HepG2 (cell line): ENCODE measurements around the gene SYT8. TPM values are rescaled to one million over a fixed set of nuclear protein-coding genes. Genes with fewer than 3 reads are reported as not detected.

ENCODE experiments used
- CENPT ChIP-seq: sonication (generic); formaldehyde crosslinking; IDR thresholded peaks from 2 replicates; pipeline ENCODE4 v1.8.0; 2022; ENCODE audit warnings: low read depth, mild to moderate bottlenecking, moderate library complexity, missing genetic modification reagents
- ELF1 ChIP-seq: sonication (generic); formaldehyde crosslinking; IDR thresholded peaks from 2 replicates; pipeline ENCODE4 v1.4.0; 2020; ENCODE audit warnings: missing genetic modification reagents
- ETS1 ChIP-seq: sonication (generic); formaldehyde crosslinking; IDR thresholded peaks from 2 replicates; pipeline ENCODE4 v1.4.0; 2020; ENCODE audit warnings: missing genetic modification reagents
- NONO ChIP-seq, 2 experiments: fragments of 450-650 bp in 1 of 2; sonication (generic) in 1 of 2; formaldehyde crosslinking in 1 of 2; IDR thresholded peaks in 1 of 2; conservative IDR thresholded peaks in 1 of 2; 2 replicates each; pipeline versions ENCODE4 v1.6.1 to v1.8.0; 2017 to 2022; ENCODE audit warnings: mild to moderate bottlenecking in 1 of 2, missing genetic modification reagents in 1 of 2, moderate library complexity in 1 of 2
- NR2F6 ChIP-seq, 2 experiments: IDR thresholded peaks; 2 replicates each; pipeline ENCODE4 v1.6.1; 2016; ENCODE audit warnings: antibody characterized with exemption in 1 of 2, mild to moderate bottlenecking in 1 of 2
- SIX1 ChIP-seq: sonication (generic); formaldehyde crosslinking; IDR thresholded peaks from 2 replicates; pipeline ENCODE4 v1.4.0; 2020; ENCODE audit warnings: missing genetic modification reagents, borderline replicate concordance
- SNAPC2 ChIP-seq: sonication (generic); formaldehyde crosslinking; IDR thresholded peaks from 2 replicates; pipeline ENCODE4 v1.8.1; 2022; ENCODE audit warnings: mild to moderate bottlenecking, missing genetic modification reagents
- SNRNP70 ChIP-seq: fragments of 200-400 bp; formaldehyde crosslinking; IDR thresholded peaks from 2 replicates; pipeline ENCODE4 v1.6.1; 2017; ENCODE audit warnings: mild to moderate bottlenecking, low read depth, low read length, moderate library complexity
- ZBTB3 ChIP-seq: sonication (generic); formaldehyde crosslinking; IDR thresholded peaks from 2 replicates; pipeline ENCODE4 v1.4.0; 2020; ENCODE audit warnings: low read depth, mild to moderate bottlenecking, moderate library complexity, missing genetic modification reagents, borderline replicate concordance
- ZFYVE20 ChIP-seq: sonication (generic); formaldehyde crosslinking; IDR thresholded peaks from 2 replicates; pipeline ENCODE4 v1.8.0; 2023; ENCODE audit warnings: low read depth, mild to moderate bottlenecking, moderate library complexity, missing genetic modification reagents, borderline replicate concordance
- ZNF143 ChIP-seq: sonication (generic); formaldehyde crosslinking; IDR thresholded peaks from 2 replicates; pipeline ENCODE4 v1.4.0; 2020; ENCODE audit warnings: missing genetic modification reagents
- ZNF205 ChIP-seq: IDR thresholded peaks from 2 replicates; pipeline ENCODE4 v1.6.1; 2018; ENCODE audit warnings: missing biosample characterization, missing genetic modification reagents
- ZNF430 ChIP-seq: sonication (generic); formaldehyde crosslinking; IDR thresholded peaks from 2 replicates; pipeline ENCODE4 v1.9.0; 2021; ENCODE audit warnings: mild to moderate bottlenecking, missing genetic modification reagents
- ZNF550 ChIP-seq: sonication (generic); formaldehyde crosslinking; IDR thresholded peaks from 2 replicates; pipeline ENCODE4 v1.4.0; 2020; ENCODE audit warnings: mild to moderate bottlenecking, missing genetic modification reagents, borderline replicate concordance
- ZNF704 ChIP-seq: sonication (generic); formaldehyde crosslinking; IDR thresholded peaks from 2 replicates; pipeline ENCODE4 v1.8.1; 2023; ENCODE audit warnings: mild to moderate bottlenecking, inconsistent platforms, moderate library complexity, missing genetic modification reagents, borderline replicate concordance
- polyA plus RNA-seq, 8 experiments: library from polyadenylated mRNA; depleted of rRNA in 3 of 8; stranded (reverse) in 7 of 8; unstranded in 1 of 8; fragments of >200 nt; fragmentation: Illumina TruSeq in 4 of 8; extraction: Trizol in 4 of 8; gene quantifications; 2 replicates each; pipeline versions ENCODE4 v1.2.1 to v1.2.3, GENCODE V29; 2011 to 2016; ENCODE audit warnings: low read depth in 4 of 8, missing spikeins in 1 of 8, mixed read lengths in 1 of 8; ENCODE audit not compliant: insufficient read depth in 1 of 8
- total RNA-seq, 5 experiments: library from RNA; depleted of rRNA; stranded (reverse); fragments of >200 nt; fragmentation: Illumina TruSeq; extraction: Trizol; gene quantifications; 2 replicates each; pipeline ENCODE4 v1.2.3, GENCODE V29; 2016; ENCODE audit warnings: low read depth in 1 of 5
- TF ChIP-seq, protein P1 (sequence below): sonication (generic); formaldehyde crosslinking; IDR thresholded peaks from 2 replicates; pipeline ENCODE4 v1.4.0; 2020; ENCODE audit warnings: missing genetic modification reagents
- TF ChIP-seq, protein P2 (sequence below): sonication (generic); formaldehyde crosslinking; IDR thresholded peaks from 2 replicates; pipeline ENCODE4 v1.5.1; 2020; ENCODE audit warnings: mild to moderate bottlenecking, missing genetic modification reagents, moderate library complexity
- TF ChIP-seq, protein P3 (sequence below): sonication (generic); formaldehyde crosslinking; conservative IDR thresholded peaks from 2 replicates; pipeline ENCODE4 v1.8.1; 2023; ENCODE audit warnings: missing genetic modification reagents

The SYT8 gene
- total and polyA plus RNA-seq, 2 of the 13 experiments (the other 11 are each of a cell fraction or from before 2014, with no cell fraction given): 0.60 to 2.3 TPM

- no peak for TF ChIP-seq NONO (IDR thresholded peaks at IDR 0.05)
- TF ChIP-seq NONO (CRISPR knock-in tag; conservative IDR thresholded peaks at IDR 0.05): 0 out of 2 replicates have a peak, but pooled peaks have one; percentile 11
- TF ChIP-seq ZBTB3 (CRISPR knock-in tag): no peak
- TF ChIP-seq, protein P1, sequence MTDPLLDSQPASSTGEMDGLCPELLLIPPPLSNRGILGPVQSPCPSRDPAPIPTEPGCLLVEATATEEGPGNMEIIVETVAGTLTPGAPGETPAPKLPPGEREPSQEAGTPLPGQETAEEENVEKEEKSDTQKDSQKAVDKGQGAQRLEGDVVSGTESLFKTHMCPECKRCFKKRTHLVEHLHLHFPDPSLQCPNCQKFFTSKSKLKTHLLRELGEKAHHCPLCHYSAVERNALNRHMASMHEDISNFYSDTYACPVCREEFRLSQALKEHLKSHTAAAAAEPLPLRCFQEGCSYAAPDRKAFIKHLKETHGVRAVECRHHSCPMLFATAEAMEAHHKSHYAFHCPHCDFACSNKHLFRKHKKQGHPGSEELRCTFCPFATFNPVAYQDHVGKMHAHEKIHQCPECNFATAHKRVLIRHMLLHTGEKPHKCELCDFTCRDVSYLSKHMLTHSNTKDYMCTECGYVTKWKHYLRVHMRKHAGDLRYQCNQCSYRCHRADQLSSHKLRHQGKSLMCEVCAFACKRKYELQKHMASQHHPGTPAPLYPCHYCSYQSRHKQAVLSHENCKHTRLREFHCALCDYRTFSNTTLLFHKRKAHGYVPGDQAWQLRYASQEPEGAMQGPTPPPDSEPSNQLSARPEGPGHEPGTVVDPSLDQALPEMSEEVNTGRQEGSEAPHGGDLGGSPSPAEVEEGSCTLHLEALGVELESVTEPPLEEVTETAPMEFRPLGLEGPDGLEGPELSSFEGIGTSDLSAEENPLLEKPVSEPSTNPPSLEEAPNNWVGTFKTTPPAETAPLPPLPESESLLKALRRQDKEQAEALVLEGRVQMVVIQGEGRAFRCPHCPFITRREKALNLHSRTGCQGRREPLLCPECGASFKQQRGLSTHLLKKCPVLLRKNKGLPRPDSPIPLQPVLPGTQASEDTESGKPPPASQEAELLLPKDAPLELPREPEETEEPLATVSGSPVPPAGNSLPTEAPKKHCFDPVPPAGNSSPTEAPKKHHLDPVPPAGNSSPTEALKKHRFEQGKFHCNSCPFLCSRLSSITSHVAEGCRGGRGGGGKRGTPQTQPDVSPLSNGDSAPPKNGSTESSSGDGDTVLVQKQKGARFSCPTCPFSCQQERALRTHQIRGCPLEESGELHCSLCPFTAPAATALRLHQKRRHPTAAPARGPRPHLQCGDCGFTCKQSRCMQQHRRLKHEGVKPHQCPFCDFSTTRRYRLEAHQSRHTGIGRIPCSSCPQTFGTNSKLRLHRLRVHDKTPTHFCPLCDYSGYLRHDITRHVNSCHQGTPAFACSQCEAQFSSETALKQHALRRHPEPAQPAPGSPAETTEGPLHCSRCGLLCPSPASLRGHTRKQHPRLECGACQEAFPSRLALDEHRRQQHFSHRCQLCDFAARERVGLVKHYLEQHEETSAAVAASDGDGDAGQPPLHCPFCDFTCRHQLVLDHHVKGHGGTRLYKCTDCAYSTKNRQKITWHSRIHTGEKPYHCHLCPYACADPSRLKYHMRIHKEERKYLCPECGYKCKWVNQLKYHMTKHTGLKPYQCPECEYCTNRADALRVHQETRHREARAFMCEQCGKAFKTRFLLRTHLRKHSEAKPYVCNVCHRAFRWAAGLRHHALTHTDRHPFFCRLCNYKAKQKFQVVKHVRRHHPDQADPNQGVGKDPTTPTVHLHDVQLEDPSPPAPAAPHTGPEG (CRISPR knock-in tag): no peak
- TF ChIP-seq ELF1 (CRISPR knock-in tag): no peak
- no peak for TF ChIP-seq ZNF704 (CRISPR knock-in tag)
- no peak for TF ChIP-seq ZNF430
- TF ChIP-seq NR2F6 (IDR thresholded peaks at IDR 0.05): no peak
- TF ChIP-seq NR2F6 (CRISPR knock-in tag; IDR thresholded peaks at IDR 0.05): peak; percentile 29; the same call in 1 of the 2 replicates
- no peak for TF ChIP-seq ZNF143 (CRISPR knock-in tag)
- TF ChIP-seq CENPT: no peak
- TF ChIP-seq, protein P2, sequence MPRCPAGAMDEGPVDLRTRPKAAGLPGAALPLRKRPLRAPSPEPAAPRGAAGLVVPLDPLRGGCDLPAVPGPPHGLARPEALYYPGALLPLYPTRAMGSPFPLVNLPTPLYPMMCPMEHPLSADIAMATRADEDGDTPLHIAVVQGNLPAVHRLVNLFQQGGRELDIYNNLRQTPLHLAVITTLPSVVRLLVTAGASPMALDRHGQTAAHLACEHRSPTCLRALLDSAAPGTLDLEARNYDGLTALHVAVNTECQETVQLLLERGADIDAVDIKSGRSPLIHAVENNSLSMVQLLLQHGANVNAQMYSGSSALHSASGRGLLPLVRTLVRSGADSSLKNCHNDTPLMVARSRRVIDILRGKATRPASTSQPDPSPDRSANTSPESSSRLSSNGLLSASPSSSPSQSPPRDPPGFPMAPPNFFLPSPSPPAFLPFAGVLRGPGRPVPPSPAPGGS (CRISPR knock-in tag): peak; percentile 31; the same call in 1 of the 2 replicates
- no peak for TF ChIP-seq SIX1
- no peak for TF ChIP-seq ZNF205
- TF ChIP-seq ETS1: no peak
- TF ChIP-seq ZFYVE20 (CRISPR knock-in tag): no peak
- TF ChIP-seq, protein P3, sequence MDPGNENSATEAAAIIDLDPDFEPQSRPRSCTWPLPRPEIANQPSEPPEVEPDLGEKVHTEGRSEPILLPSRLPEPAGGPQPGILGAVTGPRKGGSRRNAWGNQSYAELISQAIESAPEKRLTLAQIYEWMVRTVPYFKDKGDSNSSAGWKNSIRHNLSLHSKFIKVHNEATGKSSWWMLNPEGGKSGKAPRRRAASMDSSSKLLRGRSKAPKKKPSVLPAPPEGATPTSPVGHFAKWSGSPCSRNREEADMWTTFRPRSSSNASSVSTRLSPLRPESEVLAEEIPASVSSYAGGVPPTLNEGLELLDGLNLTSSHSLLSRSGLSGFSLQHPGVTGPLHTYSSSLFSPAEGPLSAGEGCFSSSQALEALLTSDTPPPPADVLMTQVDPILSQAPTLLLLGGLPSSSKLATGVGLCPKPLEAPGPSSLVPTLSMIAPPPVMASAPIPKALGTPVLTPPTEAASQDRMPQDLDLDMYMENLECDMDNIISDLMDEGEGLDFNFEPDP (CRISPR knock-in tag): no peak
- no peak for TF ChIP-seq SNRNP70
- TF ChIP-seq ZNF550 (CRISPR knock-in tag): no peak
- no peak for TF ChIP-seq SNAPC2 (CRISPR knock-in tag)
Observed at GRCh38 chr11:1826552-1827094, 8.2 kb upstream of the SYT8 start (continued).
